Omental fat pad (tissue), 4 donors: ENCODE measurements around the gene ING4. TPM values are rescaled to one million over a fixed set of nuclear protein-coding genes. Genes with fewer than 3 reads are reported as not detected.

Experiments used
- ATAC-seq: fragments of 150-250 bp; one replicate; pipeline ENCODE4 v1.9.1; 2016; ENCODE audit warnings: mild to moderate bottlenecking, moderate library complexity; ENCODE audit not compliant: low FRiP score
- DNase-seq: peaks from one replicate; pipeline ENCODE4 v3.0.0-alpha.2; 2019; ENCODE audit warnings: low spot score
- CTCF ChIP-seq, 3 donors: fragments of 450-650 bp; IDR thresholded peaks; one replicate each; pipeline ENCODE4 v1.5.1; 2016 to 2017; ENCODE audit warnings: antibody characterized with exemption in 3 of 3, mild to moderate bottlenecking in 3 of 3, moderate library complexity in 2 of 3
- total RNA-seq, 4 donors: library from RNA; depleted of rRNA; stranded (reverse); fragments of >200 nt; gene quantifications; one replicate each; pipeline ENCODE4 v1.1.0, GENCODE V29; 2016

ING4 gene
- total RNA-seq, 4 donors from 2014 or later = 9.7 to 48.7 (median 24.8) TPM

- no peak for TF ChIP-seq CTCF (IDR thresholded peaks at IDR 0.05)
- DNase-seq (no peak), ATAC-seq (no peak)
Measured at GRCh38 chr12:6653987-6654386, 8.9 kb downstream of the ING4 start.

DNA sequence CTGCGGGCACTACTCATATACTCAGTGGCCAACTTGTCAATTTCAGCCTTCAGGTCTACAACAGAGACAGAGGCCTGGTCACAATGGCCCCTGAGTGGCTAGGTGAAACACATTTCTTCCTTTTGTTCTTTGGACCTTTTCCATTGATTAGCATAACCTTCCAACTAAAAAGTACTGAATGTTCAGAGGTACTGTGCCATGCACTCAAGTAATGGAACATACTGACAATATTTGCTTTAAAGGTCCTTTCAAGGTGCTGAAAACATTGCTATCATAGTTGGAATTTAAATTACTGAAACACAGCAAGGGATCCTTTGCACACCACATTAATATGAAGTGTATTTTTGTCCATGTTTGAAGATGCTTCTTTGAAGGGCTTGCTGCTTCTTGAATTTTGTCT is 9.6 kb downstream of the ING4 start:
- ATAC-seq = no peak

GRCh38 chr12:6652391-6652790 is 10.5 kb downstream of the ING4 start:
- ATAC-seq (no peak), DNase-seq (no peak)
- TF ChIP-seq CTCF (IDR thresholded peaks at IDR 0.05) = no peak

More for the DNA sequence above, 9.6 kb downstream of the ING4 start:
- no peak for TF ChIP-seq CTCF (IDR thresholded peaks at IDR 0.05)
- DNase-seq = no peak

DNA sequence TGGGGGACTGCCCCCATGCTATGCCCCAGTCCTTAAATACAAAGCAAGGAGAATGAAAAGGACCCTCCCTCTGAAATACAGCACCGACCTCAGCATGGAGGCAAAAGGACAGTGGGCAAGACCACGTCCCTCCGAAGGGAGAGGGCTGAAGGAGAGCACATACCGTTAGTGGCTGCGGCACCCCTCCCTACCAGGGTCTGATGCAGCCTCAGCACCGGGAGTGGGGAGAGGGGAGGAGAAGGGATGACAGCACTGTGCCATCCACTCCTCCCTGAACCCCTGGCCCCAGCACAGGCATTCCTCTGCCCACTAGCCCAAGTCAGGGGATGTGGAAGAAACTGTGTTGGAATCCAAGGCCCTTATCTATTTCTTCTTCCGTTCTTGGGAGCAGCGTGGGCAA is 12.1 kb downstream of the ING4 start:
- no peak for ATAC-seq
- TF ChIP-seq CTCF (IDR thresholded peaks at IDR 0.05) = no peak
- no peak for DNase-seq

DNA sequence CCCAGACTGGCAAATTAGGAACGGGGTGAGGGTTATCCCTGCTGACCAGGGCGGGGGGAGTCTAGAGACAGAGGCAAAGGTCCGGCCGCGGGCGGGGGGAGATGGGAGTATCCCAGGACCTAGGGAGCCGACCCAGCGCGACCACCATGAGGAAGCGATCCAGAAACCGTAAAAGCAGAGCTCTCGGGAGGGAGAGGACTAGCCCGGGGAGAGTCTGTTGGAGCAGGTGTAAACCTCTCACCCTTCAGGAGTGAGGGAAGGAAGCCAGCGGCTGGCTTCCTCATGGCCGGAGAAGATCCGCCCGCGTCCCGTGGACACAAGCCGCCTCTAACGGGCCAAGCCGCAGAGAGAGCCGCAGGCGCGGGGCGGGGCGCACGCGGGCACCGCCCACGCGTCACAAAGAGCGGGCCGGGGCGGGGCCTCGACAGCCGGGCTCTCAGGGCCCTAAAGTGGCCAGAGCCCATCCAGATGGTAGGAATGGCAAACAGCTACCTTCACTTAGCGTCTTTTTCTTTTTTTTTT is 15.8 kb downstream of the ING4 start, which contains the start of gene ACRBP:
Gene ACRBP, minus strand, starts transcription at position 350 of the 522 bp plus-strand sequence. Its CDS starts 66 bp downstream, at position 284.
- ATAC-seq (peak; percentile 88), DNase-seq (peak; percentile 46)
- no peak for TF ChIP-seq CTCF (IDR thresholded peaks at IDR 0.05)

DNA sequence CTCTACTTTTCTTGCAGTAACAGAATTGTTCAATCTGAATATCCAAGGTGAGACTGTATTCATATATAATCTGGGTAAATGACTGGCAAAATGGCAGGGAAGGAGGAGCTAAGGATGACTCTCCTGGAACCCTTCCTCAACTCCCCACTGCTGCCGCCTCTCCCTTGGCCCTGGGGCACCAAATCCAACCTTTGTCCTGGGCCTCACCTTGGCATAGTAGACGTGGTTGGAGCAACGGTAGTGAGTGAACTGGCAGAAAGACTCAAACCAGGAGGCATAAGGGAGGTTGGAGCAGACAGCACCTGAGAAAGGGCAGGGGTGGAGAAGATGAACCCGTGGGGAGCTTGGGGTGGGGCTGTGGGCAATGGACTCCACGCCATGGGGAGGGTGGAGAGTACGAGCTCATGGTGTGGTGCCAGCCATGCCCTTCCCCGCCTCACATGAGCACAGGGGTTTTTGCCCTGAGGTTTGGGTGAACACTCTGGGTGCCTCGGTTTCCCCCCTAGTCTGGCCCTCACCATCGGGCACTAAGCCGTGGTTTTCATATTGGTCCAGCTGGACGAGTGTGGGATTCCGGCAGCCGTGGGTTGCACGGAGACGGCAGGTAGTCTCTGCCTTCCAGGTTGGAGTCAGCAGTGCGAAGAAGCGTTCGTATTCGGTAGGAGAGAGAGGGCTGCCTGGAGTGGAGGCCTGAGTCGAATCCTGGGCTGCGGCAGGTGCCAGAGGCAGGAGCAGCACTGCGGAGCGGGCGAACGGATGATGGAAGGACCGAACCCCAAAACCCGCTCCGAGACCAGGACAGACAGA is 16.4 kb downstream of the ING4 start:
- no peak for DNase-seq
- TF ChIP-seq CTCF (IDR thresholded peaks at IDR 0.05) = no peak
- ATAC-seq = peak; percentile 24

DNA sequence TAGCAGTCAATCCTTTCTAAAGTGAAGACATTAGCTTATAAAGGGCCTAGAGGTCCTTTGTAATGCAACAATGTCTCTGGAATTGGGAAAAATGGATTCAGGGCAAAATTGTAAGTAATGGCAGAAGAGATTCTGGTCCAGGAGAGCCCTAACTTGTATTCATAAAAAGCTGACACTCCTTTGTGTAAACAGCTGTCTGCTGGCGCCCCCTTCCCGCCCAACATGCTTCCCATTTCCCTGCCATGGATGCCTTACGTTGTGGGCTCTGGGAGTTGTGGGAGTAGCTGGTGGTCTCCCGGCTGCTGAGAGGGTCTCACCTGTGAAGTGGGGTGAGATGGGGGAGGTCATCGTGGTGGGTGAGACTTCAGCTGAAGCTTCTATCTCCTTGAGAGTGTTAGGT is 18.0 kb downstream of the ING4 start:
- ATAC-seq = no peak
- no peak for DNase-seq
- no peak for TF ChIP-seq CTCF (IDR thresholded peaks at IDR 0.05)
